SK-MEL-5 (cell line): Measurements from ENCODE around the gene PIK3CA. TPM values are rescaled to one million over a fixed set of nuclear protein-coding genes. Genes with fewer than 3 reads are reported as not detected.

Source experiments
- DNase-seq: peaks from one replicate; pipeline ENCODE4 v3.0.0-alpha.2; 2016; ENCODE audit warnings: low read depth, low spot score
- in situ Hi-C: cut with HindIII; loops from 2 replicates; pipeline ENCODE4 v1.10.0; 2016; ENCODE audit warnings: low sequenced_read_pairs, high pct_unique_total_duplicates, low pct_unique_long_range_greater_than_20kb
- total RNA-seq: library from RNA; depleted of rRNA; stranded (reverse); fragments of >200 nt; shearing (Covaris generic); gene quantifications from 2 replicates; pipeline ENCODE4 v1.2.3, GENCODE V29; 2014

Gene PIK3CA
- total RNA-seq, 1 experiment from 2014 or later: 12.7 TPM

GRCh38 chr3:179149951-179150350 lies 1.8 kb downstream of the PIK3CA start:
- in situ Hi-C loops: no loop called here
- no peak for DNase-seq

GRCh38 chr3:179150610-179151009 lies 2.5 kb downstream of the PIK3CA start:
- in situ Hi-C loops: no loop called here
- DNase-seq: no peak

- no peak for DNase-seq
- in situ Hi-C loops: no loop called here
Observed at GRCh38 chr3:179151474-179151873, 3.3 kb downstream of the PIK3CA start.

- in situ Hi-C loops: no loop called here
- no peak for DNase-seq
Observed at GRCh38 chr3:179156170-179156569, 8.0 kb downstream of the PIK3CA start.

GRCh38 chr3:179156775-179157174 lies 8.6 kb downstream of the PIK3CA start:
- in situ Hi-C loops: no loop called here
- DNase-seq: no peak

- no peak for DNase-seq
- in situ Hi-C loops: no loop called here
Observed at GRCh38 chr3:179158336-179159039, 10.3 kb downstream of the PIK3CA start.

- no peak for DNase-seq
- in situ Hi-C loops: no loop called here
Observed at GRCh38 chr3:179163503-179163902, 15.3 kb downstream of the PIK3CA start.

- DNase-seq: no peak
- in situ Hi-C loops: no loop called here
Observed at GRCh38 chr3:179164857-179165256, 16.7 kb downstream of the PIK3CA start.

- in situ Hi-C loops: no loop called here
- DNase-seq: no peak
Observed at GRCh38 chr3:179166561-179167201, 18.5 kb downstream of the PIK3CA start.

GRCh38 chr3:179168918-179169317 lies 20.8 kb downstream of the PIK3CA start:
- no peak for DNase-seq
- in situ Hi-C loops: no loop called here

- no peak for DNase-seq
- in situ Hi-C loops: no loop called here
Observed at GRCh38 chr3:179172546-179172945, 24.4 kb downstream of the PIK3CA start.

GRCh38 chr3:179174316-179174715 lies 26.2 kb downstream of the PIK3CA start:
- in situ Hi-C loops: no loop called here
- no peak for DNase-seq

GRCh38 chr3:179174898-179175297 lies 26.7 kb downstream of the PIK3CA start:
- in situ Hi-C loops: no loop called here
- no peak for DNase-seq

- in situ Hi-C loops: no loop called here
- DNase-seq: no peak
Observed at GRCh38 chr3:179175358-179175757, 27.2 kb downstream of the PIK3CA start.

- in situ Hi-C loops: no loop called here
- peak; percentile 27 for DNase-seq
Observed at GRCh38 chr3:179177611-179178010, 29.5 kb downstream of the PIK3CA start.

- no peak for DNase-seq
- in situ Hi-C loops: no loop called here
Observed at GRCh38 chr3:179179256-179179655, 31.1 kb downstream of the PIK3CA start.

GRCh38 chr3:179179979-179180759 lies 32.0 kb downstream of the PIK3CA start:
- DNase-seq: no peak
- in situ Hi-C loops: no loop called here

GRCh38 chr3:179181021-179181472 lies 32.9 kb downstream of the PIK3CA start:
- DNase-seq: peak; percentile 36
- in situ Hi-C loops: no loop called here
